ENCODE measurements around the gene MAPK4.

MAPK4 gene

GRCh38 chr18:50662775-50663383, 103.0 kb downstream of the MAPK4 start:
- no peak overlapping the region for H3K9ac ChIP-seq (ENCODE audit: low read length)
- no peaks in the 10 kb centered on the region for H3K4me1 ChIP-seq (ENCODE audit: control insufficient read depth, insufficient read depth, low read length)
- no peak overlapping the region for H3K4me3 ChIP-seq (ENCODE audit: low read length)
- no peaks in the 10 kb centered on the region for H3K27me3 ChIP-seq (ENCODE audit: control insufficient read depth, insufficient read depth, low read length)
- H3K9me3 ChIP-seq (ENCODE audit: control insufficient read depth, low read length), result no peaks in the 10 kb centered on the region
- H3K36me3 ChIP-seq (ENCODE audit: control insufficient read depth, insufficient read depth, low read length), result no peaks in the 10 kb centered on the region

- Histone ChIP-seq H3K27me3 (ENCODE audit: control insufficient read depth, insufficient read depth, low read length) (no peaks in the 10 kb centered on the region), H3K4me1 (ENCODE audit: control insufficient read depth, insufficient read depth, low read length) (no peaks in the 10 kb centered on the region)
These were observed 103.9 kb downstream of the MAPK4 start for GRCh38 chr18:50663626-50664441.

GRCh38 chr18:50665015-50665414, 105.1 kb downstream of the MAPK4 start:
- Histone ChIP-seq H3K4me1 (ENCODE audit: control insufficient read depth, insufficient read depth, low read length) (no peaks in the 10 kb centered on the region), H3K36me3 (ENCODE audit: control insufficient read depth, insufficient read depth, low read length) (no peaks in the 10 kb centered on the region), H3K9me3 (ENCODE audit: control insufficient read depth, low read length) (no peaks in the 10 kb centered on the region), H3K4me3 (ENCODE audit: low read length) (no peak overlapping the region), H3K9ac (ENCODE audit: low read length) (no peak overlapping the region), H3K27me3 (ENCODE audit: control insufficient read depth, insufficient read depth, low read length) (no peaks in the 10 kb centered on the region)

More at GRCh38 chr18:50663626-50664441, 103.9 kb downstream of the MAPK4 start:
- no peak overlapping the region for H3K9ac ChIP-seq (ENCODE audit: low read length)
- H3K9me3 ChIP-seq (ENCODE audit: control insufficient read depth, low read length), result no peaks in the 10 kb centered on the region
- H3K36me3 ChIP-seq (ENCODE audit: control insufficient read depth, insufficient read depth, low read length), result no peaks in the 10 kb centered on the region
- H3K4me3 ChIP-seq (ENCODE audit: low read length), result no peak overlapping the region

GRCh38 chr18:50665519-50665918, 105.6 kb downstream of the MAPK4 start:
- H3K9ac ChIP-seq (ENCODE audit: low read length), result no peak overlapping the region

GRCh38 chr18:50666536-50666935, 106.6 kb downstream of the MAPK4 start:
- no peaks in the 10 kb centered on the region for H3K9me3 ChIP-seq (ENCODE audit: control insufficient read depth, low read length)
- H3K4me1 ChIP-seq (ENCODE audit: control insufficient read depth, insufficient read depth, low read length), result no peaks in the 10 kb centered on the region
- H3K36me3 ChIP-seq (ENCODE audit: control insufficient read depth, insufficient read depth, low read length), result no peaks in the 10 kb centered on the region
- H3K4me3 ChIP-seq (ENCODE audit: low read length), result no peak overlapping the region
- no peaks in the 10 kb centered on the region for H3K27me3 ChIP-seq (ENCODE audit: control insufficient read depth, insufficient read depth, low read length)
- no peak overlapping the region for H3K9ac ChIP-seq (ENCODE audit: low read length)

More at GRCh38 chr18:50665519-50665918, 105.6 kb downstream of the MAPK4 start:
- H3K4me1 ChIP-seq (ENCODE audit: control insufficient read depth, insufficient read depth, low read length), result no peaks in the 10 kb centered on the region
- H3K9me3 ChIP-seq (ENCODE audit: control insufficient read depth, low read length), result no peaks in the 10 kb centered on the region
- no peaks in the 10 kb centered on the region for H3K36me3 ChIP-seq (ENCODE audit: control insufficient read depth, insufficient read depth, low read length)
- no peak overlapping the region for H3K4me3 ChIP-seq (ENCODE audit: low read length)
- no peaks in the 10 kb centered on the region for H3K27me3 ChIP-seq (ENCODE audit: control insufficient read depth, insufficient read depth, low read length)

GRCh38 chr18:50671376-50671775, 111.5 kb downstream of the MAPK4 start:
- H3K27me3 ChIP-seq (ENCODE audit: control insufficient read depth, insufficient read depth, low read length), result no peaks in the 10 kb centered on the region
- no peak overlapping the region for H3K4me3 ChIP-seq (ENCODE audit: low read length)
- H3K4me1 ChIP-seq (ENCODE audit: control insufficient read depth, insufficient read depth, low read length), result no peaks in the 10 kb centered on the region
- H3K9ac ChIP-seq (ENCODE audit: low read length), result no peak overlapping the region
- H3K9me3 ChIP-seq (ENCODE audit: control insufficient read depth, low read length), result no peaks in the 10 kb centered on the region
- no peaks in the 10 kb centered on the region for H3K36me3 ChIP-seq (ENCODE audit: control insufficient read depth, insufficient read depth, low read length)

- Histone ChIP-seq H3K9me3 (ENCODE audit: control insufficient read depth, low read length) (no peaks in the 10 kb centered on the region), H3K4me3 (ENCODE audit: low read length) (no peak overlapping the region), H3K27me3 (ENCODE audit: control insufficient read depth, insufficient read depth, low read length) (no peaks in the 10 kb centered on the region), H3K9ac (ENCODE audit: low read length) (no peak overlapping the region), H3K36me3 (ENCODE audit: control insufficient read depth, insufficient read depth, low read length) (no peaks in the 10 kb centered on the region), H3K4me1 (ENCODE audit: control insufficient read depth, insufficient read depth, low read length) (no peaks in the 10 kb centered on the region)
These were observed 114.6 kb downstream of the MAPK4 start for GRCh38 chr18:50674307-50674980.

- H3K27me3 ChIP-seq (ENCODE audit: control insufficient read depth, insufficient read depth, low read length), result no peaks in the 10 kb centered on the region
- no peaks in the 10 kb centered on the region for H3K9me3 ChIP-seq (ENCODE audit: control insufficient read depth, low read length)
- no peak overlapping the region for H3K4me3 ChIP-seq (ENCODE audit: low read length)
- no peaks in the 10 kb centered on the region for H3K36me3 ChIP-seq (ENCODE audit: control insufficient read depth, insufficient read depth, low read length)
- no peak overlapping the region for H3K9ac ChIP-seq (ENCODE audit: low read length)
- H3K4me1 ChIP-seq (ENCODE audit: control insufficient read depth, insufficient read depth, low read length), result no peaks in the 10 kb centered on the region
These were observed 115.2 kb downstream of the MAPK4 start for GRCh38 chr18:50675043-50675442.

- H3K4me1 ChIP-seq (ENCODE audit: control insufficient read depth, insufficient read depth, low read length), result no peaks in the 10 kb centered on the region
- no peaks in the 10 kb centered on the region for H3K36me3 ChIP-seq (ENCODE audit: control insufficient read depth, insufficient read depth, low read length)
- no peak overlapping the region for H3K9ac ChIP-seq (ENCODE audit: low read length)
- no peaks in the 10 kb centered on the region for H3K9me3 ChIP-seq (ENCODE audit: control insufficient read depth, low read length)
- H3K27me3 ChIP-seq (ENCODE audit: control insufficient read depth, insufficient read depth, low read length), result no peaks in the 10 kb centered on the region
- no peak overlapping the region for H3K4me3 ChIP-seq (ENCODE audit: low read length)
These were observed 118.8 kb downstream of the MAPK4 start for GRCh38 chr18:50678651-50679050.

- Histone ChIP-seq H3K27me3 (ENCODE audit: control insufficient read depth, insufficient read depth, low read length) (no peaks in the 10 kb centered on the region), H3K9ac (ENCODE audit: low read length) (no peak overlapping the region), H3K4me3 (ENCODE audit: low read length) (no peak overlapping the region), H3K4me1 (ENCODE audit: control insufficient read depth, insufficient read depth, low read length) (no peaks in the 10 kb centered on the region), H3K9me3 (ENCODE audit: control insufficient read depth, low read length) (no peaks in the 10 kb centered on the region), H3K36me3 (ENCODE audit: control insufficient read depth, insufficient read depth, low read length) (no peaks in the 10 kb centered on the region)
These were observed 119.2 kb downstream of the MAPK4 start for GRCh38 chr18:50679056-50679455.

GRCh38 chr18:50679656-50680055, 119.8 kb downstream of the MAPK4 start:
- Histone ChIP-seq H3K27me3 (ENCODE audit: control insufficient read depth, insufficient read depth, low read length) (no peaks in the 10 kb centered on the region), H3K4me3 (ENCODE audit: low read length) (no peak overlapping the region), H3K9me3 (ENCODE audit: control insufficient read depth, low read length) (no peaks in the 10 kb centered on the region), H3K4me1 (ENCODE audit: control insufficient read depth, insufficient read depth, low read length) (no peaks in the 10 kb centered on the region), H3K9ac (ENCODE audit: low read length) (no peak overlapping the region), H3K36me3 (ENCODE audit: control insufficient read depth, insufficient read depth, low read length) (no peaks in the 10 kb centered on the region)

GRCh38 chr18:50680966-50681365, 121.1 kb downstream of the MAPK4 start:
- no peaks in the 10 kb centered on the region for H3K9me3 ChIP-seq (ENCODE audit: control insufficient read depth, low read length)
- no peaks in the 10 kb centered on the region for H3K4me1 ChIP-seq (ENCODE audit: control insufficient read depth, insufficient read depth, low read length)
- H3K4me3 ChIP-seq (ENCODE audit: low read length), result no peak overlapping the region
- peaks cover 4% of the 10 kb centered on the region for H3K27me3 ChIP-seq (ENCODE audit: control insufficient read depth, insufficient read depth, low read length)
- no peaks in the 10 kb centered on the region for H3K36me3 ChIP-seq (ENCODE audit: control insufficient read depth, insufficient read depth, low read length)
- no peak overlapping the region for H3K9ac ChIP-seq (ENCODE audit: low read length)

Measured in mucosa of stomach (tissue), 1 donor.